Natural killer cell treated with Interleukin-12 subunit alpha and Interleukin-12 subunit beta and Interleukin-15 and Interleukin-18, amount 100 ng/mL, for 72 hours (primary cell): ENCODE measurements around the gene LCN12. TPM values are rescaled to one million over a fixed set of nuclear protein-coding genes. Genes with fewer than 3 reads are reported as not detected.

Experiments
- ATAC-seq, 2 donors: fragments of 150-1000 bp; cut with Tn5 transposase in 1 of 2; sonication (Bioruptor Pico), chemical (Tn5 transposase) in 1 of 2; 2 replicates each; pipeline ENCODE4 v1.10.0; 2021
- DNase-seq: peaks from one replicate; pipeline ENCODE4 v3.0.0; 2022; ENCODE audit warnings: low spot score
- H3K27ac Mint-ChIP-seq, 2 donors: 1 replicate in 1 of 2; 2 replicates in 1 of 2; pipeline ENCODE4 v1.8.0; 2022; ENCODE audit warnings: mixed read lengths in 2 of 2, mild to moderate bottlenecking in 1 of 2, moderate library complexity in 1 of 2
- H3K27me3 Mint-ChIP-seq, 2 donors: 1 replicate in 1 of 2; 2 replicates in 1 of 2; pipeline ENCODE4 v1.8.0; 2022; ENCODE audit warnings: mixed read lengths in 2 of 2
- H3K36me3 Mint-ChIP-seq: one replicate; pipeline ENCODE4 v1.8.0; 2022; ENCODE audit warnings: mixed read lengths
- H3K4me1 Mint-ChIP-seq, 2 donors: 1 replicate in 1 of 2; 2 replicates in 1 of 2; pipeline ENCODE4 v1.8.0; 2022; ENCODE audit warnings: low read depth in 2 of 2, mixed read lengths in 2 of 2, mild to moderate bottlenecking in 1 of 2
- H3K4me3 Mint-ChIP-seq: one replicate; pipeline ENCODE4 v1.8.0; 2022; ENCODE audit warnings: mixed read lengths
- H3K9me3 Mint-ChIP-seq: 2 replicates; pipeline ENCODE4 v1.8.0; 2022; ENCODE audit warnings: mixed read lengths
- total RNA-seq, 2 donors: library from RNA; stranded (reverse); gene quantifications; one replicate each; pipeline ENCODE4 v1.2.3, GENCODE V29; 2022

The LCN12 gene, protein sequence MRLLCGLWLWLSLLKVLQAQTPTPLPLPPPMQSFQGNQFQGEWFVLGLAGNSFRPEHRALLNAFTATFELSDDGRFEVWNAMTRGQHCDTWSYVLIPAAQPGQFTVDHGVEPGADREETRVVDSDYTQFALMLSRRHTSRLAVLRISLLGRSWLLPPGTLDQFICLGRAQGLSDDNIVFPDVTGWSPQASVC
- 1 to 10 TPM; 2.0 to 2.2 TPM for total RNA-seq

DNA sequence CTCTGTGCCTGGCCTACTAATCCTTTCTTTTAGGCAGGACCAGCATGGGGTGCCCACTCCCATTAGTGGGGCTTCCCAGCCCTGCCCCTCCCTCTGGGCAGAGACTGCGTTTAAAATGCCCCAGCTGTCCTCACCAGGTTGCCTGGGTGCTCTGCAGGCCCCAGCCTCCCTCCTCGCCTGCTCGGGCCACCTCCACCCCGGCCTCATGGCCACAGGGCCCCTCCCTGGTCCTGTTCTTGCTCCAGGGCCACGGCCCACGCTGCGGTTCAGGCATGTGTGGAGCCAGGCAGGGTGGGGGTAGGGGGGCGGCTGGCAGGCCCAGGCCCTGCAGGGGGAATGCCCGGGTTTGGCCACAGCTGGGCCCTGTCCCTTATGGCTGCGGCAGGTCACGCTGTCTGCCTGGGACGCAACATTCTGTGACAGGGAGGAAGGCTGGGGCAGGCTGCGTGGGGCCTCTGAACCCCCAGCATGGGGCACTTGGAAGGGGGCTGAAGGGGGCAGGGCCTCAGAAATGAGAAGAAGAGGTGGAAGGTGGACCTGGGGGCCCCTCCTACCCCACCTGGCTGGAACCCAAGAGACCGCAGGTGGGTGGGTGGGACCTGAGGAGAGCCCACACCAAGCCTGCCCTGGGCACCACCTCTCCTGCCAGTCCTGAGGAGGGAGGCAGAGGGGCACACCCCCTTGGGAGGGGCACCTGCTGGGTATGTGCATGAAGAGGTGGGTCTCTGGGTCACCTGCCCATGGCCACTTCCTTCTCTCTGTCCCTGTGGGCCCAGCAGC, at the start of gene LCN12:
TSS of gene LCN12 (plus strand) at position 733 of the 780 bp plus-strand sequence. CDS start 55 bp downstream, outside the sequence.
- Mint-ChIP-seq H3K27ac (no peak within 1 kb of the TSS), H3K36me3 (no peaks in the 10 kb centered on the region), H3K4me3 (no peak within 1 kb of the TSS), H3K27me3 (no peaks in the 10 kb centered on the region), H3K4me1 (peaks cover 8 to 23% of the 10 kb centered on the region in 2 donors), H3K9me3 (peaks cover 3% of the 10 kb centered on the region)
- DNase-seq (no peak), ATAC-seq (no peak)

DNA sequence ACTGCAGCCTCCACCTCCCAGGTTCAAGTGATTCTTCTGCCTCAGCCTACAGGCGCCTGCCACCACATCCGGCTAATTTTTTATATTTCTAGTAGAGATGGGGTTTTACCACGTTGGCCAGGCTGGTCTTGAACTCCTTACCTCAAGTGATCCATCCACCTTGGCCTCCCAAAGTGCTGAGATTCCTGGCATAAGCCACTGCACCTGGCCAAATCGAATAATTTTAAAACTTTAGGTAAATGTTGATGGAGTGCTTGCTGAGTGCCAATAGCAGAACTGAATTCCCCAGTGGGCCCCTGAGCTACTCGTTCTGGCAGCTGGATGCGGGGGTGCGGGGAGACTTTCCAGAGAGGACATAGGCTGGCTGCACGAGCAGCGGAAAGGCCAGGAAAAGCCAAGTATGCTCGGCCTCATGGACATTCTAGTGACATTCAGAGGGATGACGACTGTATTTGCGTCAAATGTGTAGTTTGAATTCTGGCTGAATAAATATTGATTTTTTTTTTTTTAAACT, 49.0 kb upstream of the LCN12 start:
- H3K27me3 Mint-ChIP-seq: no peaks in the 10 kb centered on the region
- H3K9me3 Mint-ChIP-seq: no peaks in the 10 kb centered on the region
- H3K27ac Mint-ChIP-seq: peak overlapping the region; percentile 86 to 92
- peak overlapping the region; percentile 48 for H3K4me3 Mint-ChIP-seq
- no peak for ATAC-seq
- no peaks in the 10 kb centered on the region for H3K36me3 Mint-ChIP-seq
- H3K4me1 Mint-ChIP-seq: peaks cover 29 to 43% of the 10 kb centered on the region in 2 donors
- no peak for DNase-seq

DNA sequence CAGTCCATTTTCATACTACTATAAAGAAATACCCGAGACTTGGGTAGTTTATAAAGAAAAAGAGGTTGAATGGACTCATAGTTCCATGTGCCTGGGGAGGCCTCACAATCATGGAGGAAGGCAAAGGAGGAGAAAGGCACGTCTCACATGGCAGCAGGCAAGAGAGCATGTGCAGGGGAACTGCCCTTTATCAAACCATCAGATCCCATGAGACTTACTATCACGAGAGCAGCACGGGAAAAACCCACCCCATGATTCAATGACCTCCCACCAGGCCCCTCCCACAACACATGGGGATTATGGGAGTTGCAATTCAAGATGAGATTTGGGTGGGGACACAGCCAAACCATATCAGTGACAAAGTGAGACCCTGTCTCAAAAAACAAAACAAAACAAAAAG, 45.8 kb upstream of the LCN12 start:
- no peaks in the 10 kb centered on the region for H3K36me3 Mint-ChIP-seq
- no peaks in the 10 kb centered on the region for H3K27me3 Mint-ChIP-seq
- ATAC-seq: no peak
- DNase-seq: no peak
- H3K9me3 Mint-ChIP-seq: no peaks in the 10 kb centered on the region
- H3K4me3 Mint-ChIP-seq: no peak overlapping the region
- H3K4me1 Mint-ChIP-seq: peaks cover 20 to 34% of the 10 kb centered on the region in 2 donors
- peak overlapping the region in 1 of 2 donors; percentile 73 for H3K27ac Mint-ChIP-seq

DNA sequence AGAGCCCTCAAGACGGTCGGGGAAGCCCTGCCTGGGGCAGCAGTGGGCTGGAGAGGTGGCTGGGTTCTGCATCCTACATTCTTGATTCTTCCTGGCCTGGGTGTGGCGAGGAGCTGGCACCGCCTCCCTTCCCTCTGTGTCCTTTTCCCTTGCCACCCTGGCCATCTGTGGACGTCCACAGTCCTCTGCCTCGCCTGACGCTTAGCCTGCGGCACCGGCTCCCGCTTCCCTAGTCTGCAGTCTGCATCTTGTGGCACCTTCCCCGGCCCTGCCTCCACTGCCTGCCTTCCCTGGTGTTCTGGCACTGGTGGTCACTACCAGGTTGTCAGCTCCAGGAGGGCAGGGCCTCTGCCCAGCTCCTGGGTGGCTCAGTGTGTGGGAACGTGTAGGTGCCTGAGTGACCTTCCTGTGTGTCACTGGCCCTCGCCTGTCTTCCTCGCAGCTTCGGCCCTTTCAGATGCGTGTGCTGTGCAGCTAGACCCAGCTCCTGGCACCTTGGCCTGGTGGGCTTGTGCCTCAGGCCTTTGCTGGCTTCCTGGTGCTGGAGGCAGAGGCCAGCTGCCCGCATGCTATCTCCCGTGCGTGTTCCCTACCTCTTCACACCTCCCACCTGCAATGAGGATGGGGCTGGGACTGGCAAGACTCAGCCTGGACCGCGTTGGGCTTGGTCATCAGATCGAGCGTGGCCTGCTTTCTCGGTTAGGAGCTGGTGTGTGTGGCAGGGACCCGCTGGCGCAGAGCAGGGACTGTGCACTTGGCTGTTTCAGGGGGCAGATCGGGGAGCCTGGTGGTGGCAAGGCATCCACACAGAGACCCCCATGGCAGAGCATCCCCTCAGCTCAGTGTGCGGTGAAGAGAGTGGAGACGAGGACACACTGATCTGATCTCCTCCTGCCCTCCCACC, 44.8 kb upstream of the LCN12 start:
- DNase-seq (no peak), ATAC-seq (no peak)
- H3K27me3 Mint-ChIP-seq: no peaks in the 10 kb centered on the region
- H3K27ac Mint-ChIP-seq: peak overlapping the region in 1 of 2 donors; percentile 73
- H3K36me3 Mint-ChIP-seq: no peaks in the 10 kb centered on the region
- H3K4me3 Mint-ChIP-seq: no peak overlapping the region
- H3K9me3 Mint-ChIP-seq: no peaks in the 10 kb centered on the region
- peaks cover 12 to 29% of the 10 kb centered on the region in 2 donors for H3K4me1 Mint-ChIP-seq

DNA sequence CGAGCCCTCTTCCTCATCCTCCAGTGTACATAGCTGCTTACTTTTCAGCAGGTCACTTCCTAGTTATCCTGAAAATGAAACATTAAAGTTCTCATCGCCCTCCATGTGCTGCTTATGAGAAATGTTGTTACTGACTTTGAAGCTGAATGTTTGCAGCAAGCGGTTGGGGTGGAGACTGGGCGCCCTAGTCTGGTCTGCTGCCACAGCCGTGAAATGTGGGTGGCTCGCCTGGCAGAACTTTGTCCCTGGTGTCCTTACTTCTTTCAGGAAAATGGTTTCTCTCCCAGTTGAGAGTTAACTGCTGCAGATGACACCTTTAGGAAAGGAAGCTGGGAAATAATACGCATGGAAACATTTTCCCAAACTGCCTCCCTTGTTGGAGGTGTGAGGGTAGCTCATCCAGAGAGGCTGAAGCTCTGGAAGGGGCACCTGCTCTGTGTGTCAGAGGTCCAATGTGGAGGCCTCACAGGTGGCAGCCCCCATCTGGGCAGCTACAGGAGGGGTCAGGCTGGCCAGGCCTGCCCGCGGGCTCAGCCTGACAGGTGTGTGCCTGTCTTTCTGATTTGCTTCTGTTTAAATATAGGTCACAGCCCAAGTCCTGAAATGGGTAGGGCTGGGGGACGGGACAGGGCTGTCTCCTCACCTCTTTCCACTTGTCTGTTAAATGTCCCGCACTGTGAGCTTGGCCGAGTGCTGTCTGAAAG, 41.7 kb upstream of the LCN12 start:
- Mint-ChIP-seq H3K27ac (no peak overlapping the region), H3K36me3 (no peaks in the 10 kb centered on the region), H3K4me1 (peaks cover 0 to 18% of the 10 kb centered on the region in 2 donors), H3K27me3 (no peaks in the 10 kb centered on the region), H3K4me3 (no peak overlapping the region), H3K9me3 (no peaks in the 10 kb centered on the region)
- ATAC-seq (no peak), DNase-seq (no peak)

DNA sequence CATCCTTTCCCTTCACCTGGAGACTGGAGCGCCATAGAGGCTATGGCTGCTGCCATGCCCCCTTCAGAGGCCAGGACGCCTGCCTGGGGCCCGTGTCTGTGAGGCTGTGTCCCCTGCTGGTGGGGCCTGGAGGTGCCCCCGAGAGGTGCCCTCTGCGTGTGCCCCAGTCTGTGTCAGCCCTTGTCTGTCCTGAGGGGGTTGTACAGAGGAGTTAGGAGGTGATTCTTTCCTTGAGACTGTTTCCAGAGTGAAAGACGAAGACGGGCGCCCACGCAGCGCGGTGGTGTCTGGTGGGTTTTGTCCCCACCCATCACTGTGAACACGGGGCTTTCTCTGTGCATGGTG, 41.2 kb upstream of the LCN12 start:
- Mint-ChIP-seq H3K36me3 (peaks cover 3% of the 10 kb centered on the region), H3K27me3 (no peaks in the 10 kb centered on the region), H3K4me1 (peaks cover 2 to 17% of the 10 kb centered on the region in 2 donors), H3K4me3 (no peak overlapping the region), H3K27ac (no peak overlapping the region), H3K9me3 (no peaks in the 10 kb centered on the region)
- ATAC-seq (peak in 1 of 2 donors; percentile 40), DNase-seq (no peak)

DNA sequence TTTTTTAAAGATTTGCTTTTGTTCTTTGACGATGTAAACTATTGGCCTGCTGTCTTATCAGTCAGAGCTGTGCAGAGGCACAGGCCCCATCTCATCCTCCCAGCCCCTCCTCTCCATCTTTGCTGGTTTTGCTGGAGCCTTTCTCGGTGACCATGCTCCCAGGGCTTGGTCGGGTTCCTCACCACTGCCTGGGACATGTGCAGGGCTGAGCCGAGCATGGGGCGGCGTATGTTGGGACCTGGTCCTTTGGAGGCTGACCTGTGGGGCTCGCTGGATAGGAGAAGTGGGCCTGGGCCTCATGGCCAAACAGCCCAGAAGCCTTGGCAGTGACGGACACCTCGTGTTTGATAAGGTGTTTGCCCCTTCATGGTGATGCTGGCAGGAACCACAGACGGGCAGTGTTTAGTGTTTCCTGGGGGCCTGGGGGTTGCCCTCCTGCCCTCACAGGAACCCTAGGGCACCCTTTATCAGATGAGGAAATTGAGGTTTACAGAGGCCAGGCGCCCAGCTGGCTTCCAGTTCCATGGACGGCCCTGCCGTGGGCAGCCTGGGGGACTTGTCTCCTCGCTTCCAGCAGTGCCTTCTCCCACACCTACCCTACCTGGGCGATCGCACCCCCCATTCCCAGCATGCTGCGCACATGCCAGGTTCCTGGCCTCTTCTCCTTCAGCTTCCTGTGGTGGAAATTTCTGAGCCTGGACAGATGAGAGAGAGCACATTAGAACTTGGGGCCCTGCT, 38.2 kb upstream of the LCN12 start:
- Mint-ChIP-seq H3K36me3 (peaks cover 16% of the 10 kb centered on the region), H3K9me3 (no peaks in the 10 kb centered on the region), H3K27ac (no peak overlapping the region), H3K27me3 (no peaks in the 10 kb centered on the region), H3K4me1 (peaks cover 5 to 15% of the 10 kb centered on the region in 2 donors), H3K4me3 (no peak overlapping the region)
- DNase-seq: no peak
- ATAC-seq: no peak

DNA sequence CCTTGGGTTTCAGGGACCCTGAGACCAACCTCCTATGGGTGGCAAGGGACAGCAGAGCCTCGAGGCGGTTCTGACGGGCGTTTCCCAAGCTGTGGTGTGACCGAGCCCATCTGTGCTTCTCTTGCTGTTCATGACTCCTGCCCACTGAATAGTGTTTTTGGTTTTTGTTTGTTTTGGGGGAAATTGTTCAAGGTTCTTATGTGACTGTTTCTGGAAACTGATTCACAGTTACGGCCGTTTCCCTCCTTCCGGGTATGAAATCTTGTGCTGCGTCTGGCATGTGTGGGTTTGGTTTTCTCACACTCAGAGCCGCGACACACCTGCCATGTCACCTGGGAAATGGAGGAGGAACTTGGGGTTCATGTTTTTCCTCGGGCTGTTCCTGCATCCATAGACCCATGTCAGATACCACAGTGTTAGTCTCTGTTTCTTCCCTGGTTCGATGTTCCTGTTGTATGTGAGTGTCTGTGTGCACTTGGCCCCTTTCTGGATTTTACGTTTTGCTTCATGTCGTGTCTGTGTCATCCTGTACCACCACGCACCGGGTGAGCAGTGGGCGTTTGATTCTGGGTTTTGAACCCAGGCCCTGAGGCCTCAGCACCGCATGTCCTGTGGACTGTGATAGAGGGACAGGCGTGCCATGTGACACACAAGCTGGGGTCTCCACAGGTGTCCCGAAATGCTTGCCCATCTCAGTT, 36.3 kb upstream of the LCN12 start:
- Mint-ChIP-seq H3K36me3 (peaks cover 22% of the 10 kb centered on the region), H3K4me1 (peaks cover 5 to 16% of the 10 kb centered on the region in 2 donors), H3K4me3 (no peak overlapping the region), H3K9me3 (no peaks in the 10 kb centered on the region), H3K27me3 (no peaks in the 10 kb centered on the region), H3K27ac (no peak overlapping the region)
- DNase-seq (no peak), ATAC-seq (no peak)

DNA sequence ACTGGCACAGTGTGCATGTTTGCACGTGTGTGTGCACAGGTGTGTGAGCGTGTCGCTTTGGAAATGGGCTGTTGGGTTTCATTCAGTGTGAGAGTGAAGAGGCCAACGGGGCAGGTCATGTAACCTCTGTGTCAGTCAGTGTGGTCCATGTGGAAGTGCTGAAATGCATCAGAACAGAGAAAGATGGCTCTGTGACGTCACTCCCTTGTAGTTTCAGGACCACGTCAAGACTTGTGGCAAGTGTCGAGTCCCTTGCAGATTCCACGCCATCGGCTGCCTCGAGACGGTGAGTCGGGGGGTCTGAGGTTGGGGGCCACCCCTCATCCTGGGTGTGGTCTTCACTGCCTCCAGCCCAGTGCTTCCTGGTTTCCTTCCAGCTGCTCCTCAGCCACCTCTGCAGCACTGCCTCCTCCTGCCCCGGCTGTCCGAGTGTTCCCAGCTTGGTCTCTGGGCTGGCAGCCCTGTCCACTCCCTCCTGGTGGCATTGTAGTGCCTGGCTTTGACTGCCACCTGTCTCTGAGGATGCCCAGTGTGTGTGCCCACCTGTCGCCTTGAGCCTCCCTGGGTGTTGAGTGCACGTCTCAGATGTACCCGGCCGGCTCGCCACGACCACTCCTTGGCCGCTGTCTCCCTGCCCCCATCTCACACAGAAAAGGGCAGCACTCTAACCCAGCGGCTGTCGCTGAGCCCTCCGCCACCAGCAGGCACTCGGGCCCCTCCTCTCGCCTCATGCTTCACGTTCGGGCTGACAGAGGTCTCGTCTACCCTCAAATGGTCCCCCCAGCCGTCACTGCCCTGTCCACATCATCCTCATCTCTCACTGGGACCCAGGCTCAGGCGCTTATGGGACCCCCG, 35.5 kb upstream of the LCN12 start:
- ATAC-seq: no peak
- peaks cover 5 to 15% of the 10 kb centered on the region in 2 donors for H3K4me1 Mint-ChIP-seq
- H3K4me3 Mint-ChIP-seq: no peak overlapping the region
- H3K27ac Mint-ChIP-seq: peak overlapping the region in 1 of 2 donors; percentile 41
- H3K27me3 Mint-ChIP-seq: no peaks in the 10 kb centered on the region
- no peak for DNase-seq
- peaks cover 22% of the 10 kb centered on the region for H3K36me3 Mint-ChIP-seq
- no peaks in the 10 kb centered on the region for H3K9me3 Mint-ChIP-seq

DNA sequence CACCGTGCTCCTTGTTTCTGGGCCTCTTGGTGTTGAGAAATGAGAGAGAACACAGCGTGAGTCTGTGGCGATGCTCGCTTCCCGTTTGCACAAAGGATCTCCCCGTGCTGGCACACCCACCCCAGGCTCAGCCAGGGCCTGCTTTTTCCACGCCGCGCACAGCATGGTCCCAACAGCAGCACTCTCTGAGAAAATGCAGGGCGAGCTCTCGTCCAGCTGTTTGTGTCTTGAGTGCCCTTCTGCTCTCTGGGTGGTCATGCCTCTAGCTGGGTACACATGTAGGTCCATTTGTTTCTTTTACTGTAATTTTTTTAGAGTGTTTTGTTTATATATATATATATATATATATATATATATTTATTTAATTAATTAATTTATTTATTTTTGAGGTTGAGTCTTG, 34.2 kb upstream of the LCN12 start:
- Mint-ChIP-seq H3K4me1 (peaks cover 5 to 17% of the 10 kb centered on the region in 2 donors), H3K27me3 (no peaks in the 10 kb centered on the region), H3K27ac (no peak overlapping the region), H3K9me3 (no peaks in the 10 kb centered on the region), H3K4me3 (no peak overlapping the region), H3K36me3 (peaks cover 22% of the 10 kb centered on the region)
- ATAC-seq (no peak), DNase-seq (no peak)

DNA sequence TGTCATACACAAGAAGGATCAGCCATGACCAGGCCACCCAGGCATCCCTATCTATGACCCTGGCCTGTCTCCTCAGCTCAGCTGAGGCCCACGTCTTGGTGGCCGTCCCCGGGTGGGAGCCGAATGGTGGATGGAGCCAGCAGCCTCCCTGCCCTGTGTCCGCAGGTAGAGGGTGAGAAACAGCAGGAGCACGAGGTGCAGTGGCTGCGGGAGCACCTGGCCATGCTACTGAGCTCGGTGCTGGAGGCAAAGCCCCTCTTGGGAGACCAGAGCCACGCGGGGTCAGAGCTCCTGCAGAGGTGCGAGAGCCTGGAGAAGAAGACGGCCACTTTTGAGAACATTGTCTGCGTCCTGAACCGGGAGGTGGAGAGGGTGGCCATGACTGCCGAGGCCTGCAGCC, 32.0 kb upstream of the LCN12 start:
- Mint-ChIP-seq H3K27me3 (no peaks in the 10 kb centered on the region), H3K4me1 (peaks cover 5 to 20% of the 10 kb centered on the region in 2 donors), H3K9me3 (no peaks in the 10 kb centered on the region), H3K4me3 (no peak overlapping the region), H3K36me3 (peaks cover 22% of the 10 kb centered on the region), H3K27ac (no peak overlapping the region)
- DNase-seq: no peak
- ATAC-seq: no peak
